Measurements from ENCODE around the gene ABHD12B. TPM values are rescaled to one million over a fixed set of nuclear protein-coding genes. Genes with fewer than 3 reads are reported as not detected.
"Not testable (repeated sequence)": the region's sequence is repeated elsewhere in the genome, so short reads cannot be mapped to it uniquely, and the experiment has no call there.

Gene ABHD12B
- total RNA-seq, 1 experiment from 2014 or later, result not detected

DNA sequence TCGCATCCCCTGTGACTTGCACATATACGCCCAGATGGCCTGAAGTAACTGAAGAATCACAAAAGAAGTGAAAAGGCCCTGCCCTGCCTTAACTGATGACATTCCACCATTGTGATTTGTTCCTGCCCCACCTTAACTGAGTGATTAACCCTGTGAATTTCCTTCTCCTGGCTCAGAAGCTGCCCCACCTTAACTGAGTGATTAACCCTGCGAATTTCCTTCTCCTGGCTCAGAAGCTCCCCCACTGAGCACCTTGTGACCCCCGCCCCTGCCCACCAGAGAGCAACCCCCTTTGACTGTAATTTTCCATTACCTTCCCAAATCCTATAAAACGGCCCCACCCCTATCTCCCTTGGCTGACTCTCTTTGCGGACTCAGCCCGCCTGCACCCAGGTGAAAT lies 24.6 kb downstream of the ABHD12B start:
- DNase-seq (ENCODE audit: low spot score), result not testable (repeated sequence)

DNA sequence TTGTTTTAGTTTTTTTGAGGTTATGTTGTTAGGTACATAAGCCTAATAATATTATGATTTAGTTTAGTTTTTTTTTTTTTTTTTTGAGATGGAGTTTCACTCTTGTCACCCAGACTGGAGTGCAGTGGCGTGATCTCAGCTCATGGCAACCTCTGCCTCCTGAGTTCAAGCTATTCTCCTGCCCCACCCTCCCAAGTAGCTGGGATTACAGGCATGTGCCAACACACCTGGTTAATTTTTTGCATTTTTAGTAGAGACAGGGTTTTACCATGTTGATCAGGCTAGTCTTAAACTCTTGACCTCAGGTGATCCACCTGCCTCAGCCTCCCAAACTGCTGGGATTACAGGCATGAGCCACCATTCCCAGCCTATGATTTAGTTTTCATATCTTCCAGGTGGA lies 25.2 kb downstream of the ABHD12B start:
- DNase-seq (ENCODE audit: low spot score), result not testable (repeated sequence)

DNA sequence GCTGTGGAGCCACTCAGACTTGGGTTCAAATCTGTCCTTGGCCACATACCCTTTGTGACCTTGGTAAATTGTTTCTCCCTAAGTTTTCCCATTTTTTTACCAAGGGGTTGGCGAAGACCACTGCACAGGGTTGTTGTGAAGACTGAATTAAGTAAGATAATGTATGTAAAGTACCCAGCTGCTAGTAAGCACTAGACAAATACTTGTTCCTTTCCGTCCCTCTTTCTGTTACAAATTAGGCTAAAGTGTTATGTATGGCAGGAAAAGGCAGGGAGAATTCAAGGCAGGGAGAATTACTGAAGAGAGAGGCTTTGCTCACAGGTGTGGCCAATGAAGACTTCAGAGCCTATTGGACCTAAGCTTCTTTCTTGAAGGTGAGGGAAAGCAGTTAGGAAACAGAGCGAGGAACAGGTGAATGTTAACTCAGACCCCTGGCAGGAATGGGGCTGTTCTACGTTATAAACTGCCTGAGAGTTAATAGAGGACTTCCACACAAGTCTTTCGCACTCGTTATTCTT lies 25.9 kb downstream of the ABHD12B start:
- DNase-seq (ENCODE audit: low spot score), result no peak

DNA sequence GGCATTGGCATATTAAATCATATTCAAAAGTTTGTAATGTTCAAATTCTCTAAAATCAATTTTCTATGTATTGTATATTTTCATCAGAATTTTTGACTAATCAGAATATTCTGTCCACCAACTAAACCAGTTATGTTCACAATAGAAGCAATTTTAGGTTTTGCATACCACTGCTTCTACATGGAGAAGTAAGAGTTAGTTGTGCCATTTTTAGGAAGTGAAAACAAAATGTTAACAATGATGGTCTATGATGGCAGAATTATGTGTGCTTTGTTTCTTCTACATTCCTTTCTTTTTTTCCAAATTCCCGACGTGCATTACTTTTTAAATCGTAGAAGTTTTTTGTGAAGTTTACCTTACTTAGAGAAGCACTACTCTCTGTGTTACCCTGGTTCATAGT lies 29.5 kb downstream of the ABHD12B start:
- DNase-seq (ENCODE audit: low spot score), result no peak

DNA sequence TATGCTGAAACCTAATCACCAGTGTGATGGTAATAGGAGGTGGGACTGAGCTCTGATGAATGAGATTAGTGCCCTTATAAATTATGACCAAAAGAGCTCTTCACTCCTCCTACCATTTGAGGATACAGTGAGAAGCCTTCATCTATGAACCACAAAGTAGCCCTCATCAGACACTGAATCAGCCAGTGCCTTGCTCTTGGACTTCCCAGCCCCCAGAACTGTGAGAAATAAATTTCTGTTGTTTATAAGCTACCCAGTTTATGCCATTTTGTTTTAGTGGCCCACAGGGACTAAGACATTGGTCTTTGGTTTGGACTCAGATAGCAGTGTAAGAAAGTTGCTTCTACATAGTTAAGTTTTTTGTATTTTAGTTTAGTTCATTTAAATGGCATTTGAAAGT lies 32.9 kb downstream of the ABHD12B start:
- no peak for DNase-seq (ENCODE audit: low spot score)

DNA sequence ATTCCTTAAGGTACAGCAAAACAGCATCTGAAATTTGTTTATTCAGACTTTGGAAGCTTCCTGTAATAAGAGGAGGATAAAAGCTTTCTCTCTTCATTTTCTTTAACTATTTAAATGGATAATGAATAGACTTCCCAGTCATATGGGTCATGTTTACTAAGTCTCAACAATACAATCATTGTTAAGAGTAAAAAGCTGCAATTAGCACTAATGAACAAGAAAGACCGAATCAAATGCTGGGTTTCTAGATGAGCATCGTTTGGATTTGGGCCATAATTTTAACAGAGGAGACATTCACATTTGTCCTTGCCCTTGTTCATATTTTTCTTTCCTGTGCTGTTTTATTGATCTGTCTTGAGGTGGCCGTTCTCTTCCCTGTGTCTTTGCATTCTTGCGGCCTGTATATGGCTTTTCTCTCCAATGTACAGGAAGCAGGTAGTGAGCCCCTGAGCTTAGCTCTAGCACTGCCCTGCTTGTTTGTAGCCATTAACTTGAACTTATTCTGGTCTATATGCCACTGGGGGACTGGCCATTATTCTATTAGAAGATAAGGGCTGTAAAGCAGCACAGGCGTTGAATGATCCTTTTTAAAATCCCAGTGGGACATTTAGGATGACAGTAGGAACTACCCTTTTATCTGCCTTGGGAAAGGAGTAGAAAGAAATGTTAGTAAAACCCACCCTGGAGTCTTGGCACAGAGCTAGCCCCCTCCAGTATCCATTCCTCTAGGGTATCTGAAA lies 34.6 kb downstream of the ABHD12B start:
- DNase-seq (ENCODE audit: low spot score), result no peak

DNA sequence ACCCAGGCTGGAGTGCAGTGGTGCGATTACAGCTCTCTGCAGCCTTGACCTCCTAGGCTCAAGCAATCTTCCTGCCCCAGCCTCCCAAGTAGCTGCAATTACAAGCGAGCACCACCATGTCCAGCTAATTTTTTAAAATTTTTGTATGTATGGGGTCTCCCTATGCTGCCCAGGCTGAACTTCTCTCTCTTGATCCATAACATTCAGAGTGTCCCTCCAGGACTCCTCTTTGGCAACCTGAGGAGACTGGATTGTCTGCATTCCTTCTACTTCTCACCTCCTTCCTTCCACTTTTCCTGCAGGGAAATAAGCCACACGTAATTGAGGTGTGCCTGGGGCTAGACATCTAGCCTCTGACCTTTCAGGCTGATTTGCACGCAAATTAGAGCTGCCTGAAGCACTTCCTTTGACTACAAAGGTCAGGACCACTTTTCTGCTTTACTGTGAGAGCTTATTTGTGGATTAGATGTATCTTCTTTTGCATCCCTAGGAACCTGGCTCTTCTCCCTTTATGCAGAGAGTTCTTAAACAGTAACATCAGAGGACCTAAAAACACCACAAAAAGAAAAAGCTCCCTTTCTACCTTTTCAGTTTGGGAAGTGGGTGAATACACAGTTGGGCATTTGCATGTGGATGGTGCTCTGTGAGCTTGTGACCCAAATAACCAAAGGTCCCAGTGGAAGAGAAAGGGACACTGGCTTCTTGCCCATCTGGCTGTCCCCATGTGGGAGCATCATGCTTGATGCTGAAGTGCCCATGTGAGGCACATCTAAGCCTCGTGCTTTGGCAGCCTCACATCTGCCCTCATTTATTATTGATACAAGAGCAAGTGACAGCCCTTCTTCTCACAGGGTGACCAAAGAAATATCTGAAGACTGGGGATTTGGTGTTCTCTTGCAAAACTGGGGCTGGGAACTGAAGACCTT lies 38.9 kb downstream of the ABHD12B start:
- no peak for DNase-seq (ENCODE audit: low spot score)

DNA sequence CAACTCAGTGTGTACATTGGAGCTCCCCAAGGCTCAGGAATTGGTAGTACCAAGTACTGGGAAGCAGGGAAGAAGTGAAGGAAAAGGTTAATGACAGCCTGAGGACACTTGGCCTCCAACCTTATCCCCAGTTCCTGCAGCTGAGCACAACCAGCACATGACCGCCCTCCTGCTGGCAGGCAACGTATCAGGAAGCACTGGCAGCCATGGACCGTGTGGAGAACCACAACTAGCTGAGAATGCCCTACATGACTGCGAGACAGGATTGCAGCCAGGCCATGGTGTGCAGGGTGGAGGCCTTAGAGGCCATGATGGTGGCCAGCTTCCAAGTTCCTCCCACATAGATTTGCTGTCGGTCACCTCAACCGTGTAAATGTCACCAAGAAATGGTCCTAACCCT lies 45.6 kb downstream of the ABHD12B start:
- DNase-seq (ENCODE audit: low spot score), result no peak

DNA sequence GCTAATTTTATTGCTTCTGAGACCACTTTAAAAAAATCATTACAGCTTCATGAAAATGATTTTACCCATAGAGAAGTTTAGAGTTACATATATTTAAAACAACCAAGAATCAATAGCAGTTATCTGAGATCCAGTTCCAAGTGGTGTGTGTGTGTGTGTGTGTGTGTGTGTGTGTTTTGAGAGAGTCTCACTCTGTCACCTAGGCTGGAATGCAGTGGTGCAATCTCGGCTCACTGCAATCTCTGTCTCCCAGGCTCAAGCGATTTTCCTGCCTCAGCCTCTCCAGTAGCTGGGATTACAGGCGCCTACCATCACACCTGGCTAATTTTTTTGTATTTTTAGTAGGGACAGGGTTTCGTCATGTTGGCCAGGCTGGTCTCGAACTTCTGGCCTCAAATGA lies 47.7 kb downstream of the ABHD12B start:
- DNase-seq (ENCODE audit: low spot score), result not testable (repeated sequence)

DNA sequence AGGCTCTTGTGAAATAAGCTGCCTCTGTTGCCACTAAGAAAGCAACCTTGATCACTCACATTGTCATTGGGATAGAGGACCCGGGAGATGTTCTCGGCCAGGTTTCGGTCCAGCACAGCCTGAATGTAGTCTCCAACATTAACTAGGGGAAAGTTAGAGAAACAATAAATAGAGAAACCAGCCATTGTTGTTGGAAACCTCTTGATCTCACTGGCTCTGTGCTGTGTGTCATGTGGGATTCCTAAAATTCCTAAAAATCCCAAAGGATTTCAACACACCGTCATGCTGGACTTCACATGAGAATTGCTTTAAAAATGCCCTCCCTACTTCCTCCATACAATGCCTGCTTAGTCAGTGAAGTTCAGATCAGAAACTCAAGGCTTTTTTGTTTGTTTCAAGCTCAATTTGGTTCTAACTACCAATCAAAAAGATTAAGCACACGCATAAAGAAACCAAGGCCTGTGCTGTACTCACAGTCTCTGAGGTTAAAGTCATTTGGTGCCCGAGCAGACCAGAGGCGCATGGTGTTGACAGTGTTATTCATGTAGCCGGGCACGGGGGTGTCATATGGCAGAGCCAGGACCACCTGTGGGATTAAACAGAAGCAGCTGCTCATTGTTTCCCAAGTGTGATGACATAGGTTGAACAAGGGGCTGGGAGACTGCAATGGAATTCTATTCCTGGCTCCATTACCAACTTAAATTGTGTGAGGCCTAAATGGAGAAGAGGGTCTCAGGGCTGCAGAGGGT lies 48.8 kb downstream of the ABHD12B start:
- DNase-seq (ENCODE audit: low spot score), result peak; percentile 43

DNA sequence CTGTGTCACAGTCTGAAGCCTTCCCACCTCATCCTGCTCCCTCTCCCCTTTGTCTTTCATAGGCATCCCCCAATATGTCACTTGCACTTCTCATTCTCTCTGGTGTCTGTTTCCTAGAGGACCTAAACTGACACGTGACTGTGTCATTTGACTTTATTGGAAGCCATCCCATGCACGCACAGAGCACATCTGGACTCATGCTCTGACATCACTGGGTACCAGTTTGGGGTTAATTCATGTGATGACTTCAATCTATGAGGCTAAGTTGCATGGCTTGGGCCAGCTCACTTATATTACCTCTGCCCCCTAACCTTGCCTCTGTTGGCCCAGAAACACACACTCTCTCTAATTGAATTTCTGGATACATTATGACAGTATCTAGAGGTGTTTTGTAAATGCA lies 51.0 kb downstream of the ABHD12B start:
- no peak for DNase-seq (ENCODE audit: low spot score)

DNA sequence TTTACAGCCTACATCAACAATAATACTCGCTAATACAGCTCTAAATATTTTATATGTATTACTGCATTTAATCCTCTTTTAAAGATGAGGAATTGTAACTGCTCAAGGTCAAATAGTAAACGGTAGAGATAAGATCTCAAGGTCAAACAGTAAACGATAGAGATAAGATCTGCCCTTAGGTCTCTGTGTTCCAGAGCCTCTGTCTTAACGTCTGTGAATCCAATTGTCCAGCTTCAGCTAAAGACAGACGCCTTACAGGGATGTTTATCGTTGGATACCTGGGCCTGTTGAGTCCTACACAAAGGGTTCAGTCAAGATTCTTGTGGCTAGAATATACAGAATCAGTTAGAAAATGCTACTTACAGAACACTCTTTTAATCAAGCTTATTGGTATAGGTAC lies 52.4 kb downstream of the ABHD12B start:
- DNase-seq (ENCODE audit: low spot score), result no peak

DNA sequence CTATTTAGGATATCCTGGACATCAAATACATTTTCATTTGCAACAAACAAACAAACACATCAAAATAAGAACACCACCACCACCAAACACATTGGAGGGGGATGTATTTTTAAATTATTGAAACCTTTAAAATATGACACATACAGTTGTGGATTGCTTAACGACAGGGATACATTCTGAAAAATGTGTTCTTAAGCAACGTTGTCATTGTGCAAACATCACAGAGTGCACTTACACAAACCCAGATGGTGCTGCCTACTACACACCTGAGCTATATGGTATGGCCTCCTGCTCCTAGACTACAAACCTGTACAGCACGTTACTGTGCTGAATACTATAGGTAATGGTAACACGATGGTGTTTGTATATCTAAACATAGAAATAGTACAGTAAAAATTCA lies 53.0 kb downstream of the ABHD12B start:
- no peak for DNase-seq (ENCODE audit: low spot score)

DNA sequence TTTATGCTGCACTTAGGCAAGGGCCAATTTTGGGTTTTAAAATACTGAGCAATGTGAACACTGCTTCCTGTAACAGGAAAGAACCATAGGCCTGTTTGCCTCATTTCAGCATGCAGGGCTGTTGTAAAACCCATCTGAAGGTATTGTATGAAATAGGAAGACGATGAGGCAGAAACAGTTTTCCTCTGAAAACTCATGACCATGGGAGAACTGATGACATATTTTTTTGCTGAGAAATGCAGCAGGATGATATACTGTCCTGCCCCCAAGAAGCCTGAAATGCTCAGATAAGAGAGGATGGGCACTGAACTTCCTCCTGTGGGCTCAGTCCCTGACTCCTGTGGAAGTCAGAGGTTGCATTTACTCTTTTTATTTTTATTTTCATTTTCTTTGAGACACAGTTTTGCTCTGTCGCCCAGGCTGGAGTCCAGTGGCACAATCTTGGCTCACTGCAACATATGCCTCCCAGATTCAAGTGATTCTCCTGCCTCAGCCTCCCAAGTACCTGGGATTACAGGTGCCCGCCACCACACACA lies 55.1 kb downstream of the ABHD12B start:
- no peak for DNase-seq (ENCODE audit: low spot score)

DNA sequence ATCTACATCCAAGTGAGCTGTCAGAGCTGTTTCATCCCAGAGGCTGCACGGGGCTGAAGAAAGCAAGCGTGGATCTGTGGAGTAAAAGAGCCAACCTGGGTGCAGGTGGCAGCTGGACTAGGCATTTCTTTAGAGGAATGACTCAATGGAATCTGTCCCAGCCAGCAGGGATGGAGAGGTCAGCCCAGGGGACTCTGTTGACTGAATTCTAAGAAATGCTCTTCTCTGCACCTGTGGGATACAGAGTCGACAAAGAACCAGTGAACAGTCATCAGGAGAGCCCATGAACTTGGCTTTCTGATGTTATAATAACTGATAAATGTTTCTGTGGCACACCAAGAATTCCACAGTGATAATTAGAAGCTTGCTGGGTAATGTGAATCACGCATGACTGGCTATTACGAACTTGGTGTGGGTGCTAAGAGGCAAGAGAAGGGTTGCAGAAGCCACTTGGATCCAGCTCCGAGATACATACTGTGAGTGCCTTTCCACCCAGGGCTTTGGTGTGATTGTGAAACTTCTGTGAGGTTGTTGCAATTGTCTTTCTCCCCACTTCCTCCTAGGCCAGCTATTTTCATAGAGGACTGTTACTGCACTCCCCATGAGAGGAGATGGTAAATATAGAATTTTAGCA lies 56.3 kb downstream of the ABHD12B start:
- DNase-seq (ENCODE audit: low spot score), result no peak

DNA sequence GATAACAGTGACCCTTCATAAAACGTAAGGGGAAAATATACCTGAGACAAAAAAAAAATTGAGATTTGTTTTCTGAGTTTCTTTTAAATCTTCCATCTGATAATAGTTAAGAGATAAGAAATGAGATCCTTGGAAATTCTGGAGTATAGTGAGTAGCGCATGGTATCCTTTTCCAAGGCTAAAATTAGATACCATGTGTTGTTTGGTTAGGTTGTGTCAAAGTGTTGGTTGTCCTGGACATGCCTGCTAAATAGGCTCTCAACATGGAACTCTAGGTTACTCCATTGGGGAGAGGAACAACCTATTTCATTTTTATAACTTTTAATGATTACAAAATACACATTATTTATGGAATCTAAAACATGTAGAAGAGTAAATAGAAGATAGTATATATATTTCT lies 57.7 kb downstream of the ABHD12B start:
- DNase-seq (ENCODE audit: low spot score), result no peak

DNA sequence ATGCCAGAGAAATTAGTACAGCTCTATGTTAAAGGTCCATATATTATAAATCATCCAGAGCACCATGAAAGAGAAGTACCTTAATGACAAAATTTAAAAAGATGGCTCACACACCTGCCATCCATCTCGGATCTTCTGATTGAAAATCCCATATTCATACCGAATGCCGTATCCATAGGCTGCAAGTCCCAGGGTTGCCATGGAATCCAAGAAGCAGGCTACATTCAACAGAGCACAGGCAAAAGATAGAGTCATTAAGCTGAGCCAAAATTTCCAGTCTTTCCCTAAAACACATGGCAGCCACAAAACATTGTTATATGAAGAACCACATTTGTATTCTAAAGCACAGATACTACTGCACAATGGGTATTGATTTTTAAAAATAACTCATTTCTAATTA lies 59.7 kb downstream of the ABHD12B start:
- DNase-seq (ENCODE audit: low spot score), result no peak

DNA sequence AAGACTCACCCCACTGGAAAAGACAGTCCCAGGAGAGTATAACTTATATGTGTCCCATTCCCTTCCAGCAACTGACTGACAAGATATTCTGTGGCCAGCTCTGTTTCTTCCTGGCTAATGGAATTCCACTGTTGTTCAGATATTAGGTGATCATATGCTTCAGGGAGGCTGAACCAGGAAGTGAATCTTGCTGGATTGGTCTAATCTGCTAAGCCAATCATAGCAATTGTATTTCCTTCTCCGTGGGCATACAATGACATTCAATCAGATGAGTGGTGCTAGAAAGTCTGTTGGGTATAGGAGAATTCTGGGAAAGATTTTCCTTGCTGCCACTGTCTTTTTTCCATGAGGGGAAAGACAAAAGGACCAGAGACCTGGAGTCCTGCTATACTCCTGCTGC lies 60.3 kb downstream of the ABHD12B start:
- DNase-seq (ENCODE audit: low spot score), result no peak

DNA sequence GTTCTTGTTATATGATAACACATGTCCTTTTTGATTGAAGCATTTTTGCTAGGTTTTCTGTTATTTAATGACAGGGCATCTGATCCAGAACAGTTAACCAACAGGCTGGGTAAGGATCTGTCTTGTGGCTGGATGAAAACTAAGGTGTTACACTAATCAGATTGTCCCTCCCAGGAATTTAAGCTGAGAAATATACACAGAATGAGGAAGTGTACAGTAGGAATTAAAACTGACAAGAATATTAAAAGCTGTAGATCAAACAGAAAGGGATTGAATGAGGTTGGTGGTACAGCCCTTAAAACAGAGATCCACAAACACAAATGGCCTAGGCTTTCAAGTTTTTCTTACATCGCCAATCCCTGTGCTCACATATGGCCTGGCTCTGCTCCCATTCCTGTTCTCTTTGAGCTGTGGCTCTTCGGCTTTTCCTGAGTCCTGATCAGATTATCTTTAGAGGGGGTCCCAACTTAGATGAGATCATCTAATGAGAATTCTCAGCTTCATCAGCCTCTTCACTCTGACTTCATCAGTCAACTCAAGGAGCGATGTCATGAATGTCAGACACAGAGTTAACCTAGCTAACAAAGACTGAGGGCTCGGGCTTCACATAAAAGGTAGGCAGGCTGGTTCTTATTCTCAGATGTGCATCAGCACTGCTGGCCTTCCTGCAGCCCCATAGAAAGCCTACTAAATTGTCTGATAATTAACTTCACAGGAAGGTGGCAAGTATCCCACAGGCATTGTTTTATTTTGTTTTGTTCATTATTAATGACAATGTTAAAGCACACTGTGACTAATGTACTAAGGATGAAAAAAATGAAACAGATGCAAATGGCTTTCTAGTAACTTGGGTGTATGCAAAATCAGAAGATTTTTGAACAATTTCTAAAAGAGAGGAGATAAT lies 61.0 kb downstream of the ABHD12B start:
- DNase-seq (ENCODE audit: low spot score), result no peak

All from H4 (cell line).